SIG-M5 (cell line): Measurements from ENCODE around the gene SEMA4A.
A peak's percentile ranks its signal among the peaks of the same experiment; 100 is the strongest.
"Not testable (repeated sequence)": the region's sequence is repeated elsewhere in the genome, so short reads cannot be mapped to it uniquely, and the experiment has no call there.

Source experiments
- DNase-seq: peaks from one replicate; lab custom pipeline; 2025; lab: John Stamatoyannopoulos, UW

The SEMA4A gene

GRCh38 chr1:156194300-156194652, 40.9 kb downstream of the SEMA4A start:
- no peak for DNase-seq

GRCh38 chr1:156195853-156196252, 42.5 kb downstream of the SEMA4A start:
- DNase-seq = no peak

GRCh38 chr1:156196445-156196844, 43.1 kb downstream of the SEMA4A start:
- no peak for DNase-seq

GRCh38 chr1:156198831-156199349, 45.5 kb downstream of the SEMA4A start:
- no peak for DNase-seq

GRCh38 chr1:156200044-156200443, 46.7 kb downstream of the SEMA4A start:
- no peak for DNase-seq

- no peak for DNase-seq
Measured at GRCh38 chr1:156203331-156203730, 49.9 kb downstream of the SEMA4A start.

- DNase-seq = no peak
Measured at GRCh38 chr1:156204686-156205085, 51.3 kb downstream of the SEMA4A start.

GRCh38 chr1:156211243-156211642, 57.9 kb downstream of the SEMA4A start:
- DNase-seq = no peak

GRCh38 chr1:156212130-156212529, 58.7 kb downstream of the SEMA4A start:
- no peak for DNase-seq

GRCh38 chr1:156212833-156213643, 59.7 kb downstream of the SEMA4A start, which contains the start of gene PMF1:
TSS of gene PMF1 (plus strand) at chr1:156213007. CDS start at chr1:156213016, 9 bp downstream.
- peak; percentile 88 for DNase-seq

GRCh38 chr1:156213644-156213966, 60.2 kb downstream of the SEMA4A start:
- no peak for DNase-seq

GRCh38 chr1:156214024-156214748, 60.8 kb downstream of the SEMA4A start:
- no peak for DNase-seq

GRCh38 chr1:156216361-156217086, 63.1 kb downstream of the SEMA4A start:
- DNase-seq = not testable (repeated sequence)

- no peak for DNase-seq
Measured at GRCh38 chr1:156217871-156218270, 64.5 kb downstream of the SEMA4A start.

GRCh38 chr1:156220226-156220625, 66.8 kb downstream of the SEMA4A start:
- DNase-seq = no peak

GRCh38 chr1:156221986-156222692, 68.8 kb downstream of the SEMA4A start:
- DNase-seq = no peak

- DNase-seq = no peak
Measured at GRCh38 chr1:156225677-156226014, 72.3 kb downstream of the SEMA4A start.

- no peak for DNase-seq
Measured at GRCh38 chr1:156226116-156226538, 72.7 kb downstream of the SEMA4A start.

- no peak for DNase-seq
Measured at GRCh38 chr1:156226782-156227181, 73.4 kb downstream of the SEMA4A start.
